H1 (cell line): ENCODE data around the gene LPIN2. TPM values are rescaled to one million over a fixed set of nuclear protein-coding genes. Genes with fewer than 3 reads are reported as not detected.

Experiments used
- ASH2L ChIP-seq: fragments of 200-600, 300-600 bp; sonication (generic); IDR thresholded peaks from one replicate; pipeline ENCODE4 v1.7.1; 2017; ENCODE audit warnings: low read length
- CTBP2 ChIP-seq: IDR thresholded peaks from 2 replicates; pipeline ENCODE4 v1.7.0; 2011; ENCODE audit warnings: borderline replicate concordance, mild to moderate bottlenecking, moderate library complexity, mixed read lengths, low read length; ENCODE audit not compliant: insufficient read depth, insufficient read length
- GABPA ChIP-seq: IDR thresholded peaks from 2 replicates; pipeline ENCODE4 v1.6.1; 2011; ENCODE audit warnings: mild to moderate bottlenecking, low read length, moderate library complexity, borderline replicate concordance; ENCODE audit not compliant: insufficient read depth
- JUN ChIP-seq: IDR thresholded peaks from 2 replicates; pipeline ENCODE4 v1.6.1; 2011; ENCODE audit warnings: low read depth, mild to moderate bottlenecking, improper control_type of control experiment, low read length
- SIN3A ChIP-seq, 2 experiments: IDR thresholded peaks in 1 of 2; conservative IDR thresholded peaks in 1 of 2; 2 replicates each; pipeline ENCODE4 v1.6.1; 2011 to 2012; ENCODE audit warnings: low read length in 2 of 2, improper control_type of control experiment in 1 of 2, low read depth in 1 of 2, mild to moderate bottlenecking in 1 of 2
- SIRT6 ChIP-seq: IDR thresholded peaks from one replicate; pipeline ENCODE4 v1.7.1; 2012; ENCODE audit warnings: low read length, inconsistent platforms
- TAF1 ChIP-seq: IDR thresholded peaks from 2 replicates; pipeline ENCODE4 v1.6.1; 2011; ENCODE audit warnings: mild to moderate bottlenecking, low read depth, low read length
- polyA plus RNA-seq, 7 experiments: library from polyadenylated mRNA; depleted of rRNA in 3 of 7; stranded (reverse) in 5 of 7; unstranded in 2 of 7; fragments of >200 nt in 5 of 7; fragments of 200-250 nt in 2 of 7; gene quantifications; 1 replicate in 5 of 7; 2 replicates in 1 of 7; 4 replicates in 1 of 7; pipeline versions ENCODE4 v1.2.1 to v1.2.3, GENCODE V29; 2011 to 2013; ENCODE audit warnings: missing spikeins in 2 of 7, mixed read lengths in 2 of 7
- total RNA-seq: library from RNA; stranded (reverse); fragmentation: NEBNext Ultra II Directional; extraction: Animal tissue kit (Norgen Biotek cat#: 25700); gene quantifications from 2 replicates; pipeline ENCODE4 v1.2.1, GENCODE V29; 2021

The LPIN2 gene
- total and polyA plus RNA-seq, 2 of the 8 experiments (the other 6 are each of a cell fraction or from before 2014, with no cell fraction given), result 7.4 to 14.2 TPM

GRCh38 chr18:2981212-2981728 lies 31.7 kb downstream of the LPIN2 start (continued):
- TF ChIP-seq SIN3A (conservative IDR thresholded peaks at IDR 0.05 in 1 of 2, IDR thresholded peaks at IDR 0.05 in 1 of 2; ENCODE audit: low read depth in 1 of 2, low read length in 2 of 2) (no peak), TAF1 (no peak), SIRT6 (no peak), GABPA (no peak), ASH2L (no peak), JUN (no peak), CTBP2 (no peak)
